GM12878 (cell line): ENCODE measurements around the gene MPDZ. TPM values are rescaled to one million over a fixed set of nuclear protein-coding genes. Genes with fewer than 3 reads are reported as not detected.

ENCODE experiments used
- ATAC-seq: fragments of 200-7000 bp; cut with Tn5 transposase; 3 replicates; pipeline ENCODE4 v1.9.1; 2020; ENCODE audit warnings: mild to moderate bottlenecking, moderate library complexity
- BruUV-seq: library from RNA; stranded (reverse); fragments of 400-500 nt; replicated peaks from 2 replicates; lab custom pipeline; 2021; lab: Mats Ljungman, UMichigan
- CTCF ChIA-PET: fragments of 300-600 bp; sonication (Branson Sonifier 250); formaldehyde crosslinking; extraction: SDS; loops from one replicate; lab custom pipeline; 2021; ENCODE audit warnings: inconsistent platforms; lab: Yijun Ruan, JAX
- POLR2A ChIA-PET: fragments of 350-600 bp; formaldehyde crosslinking; extraction: SDS; loops from one replicate; lab custom pipeline; 2021; ENCODE audit warnings: inconsistent platforms; lab: Charles Lee
- RAD21 ChIA-PET: fragments of 300-600 bp; sonication (Branson Sonifier 250); formaldehyde crosslinking; loops from one replicate; lab custom pipeline; 2023; ENCODE audit warnings: antibody characterized with exemption; ENCODE audit not compliant: unreplicated experiment; lab: Charles Lee
- SMC1A ChIA-PET: fragments of 300-600 bp; sonication (Branson Sonifier 250); formaldehyde crosslinking; loops from one replicate; lab custom pipeline; 2023; ENCODE audit not compliant: unreplicated experiment, uncharacterized antibody; lab: Charles Lee
- DNase-seq: peaks from one replicate; pipeline ENCODE4 v3.0.0-alpha.2; 2011; ENCODE audit warnings: low read depth, low spot score
- FAIRE-seq: peaks from 3 replicates; lab custom pipeline; 2011; peaks lifted over from hg19 to GRCh38; lab: Jason Lieb, UNC
- H2AFZ ChIP-seq: 2 replicates; pipeline ENCODE4 v1.6.0; 2011; ENCODE audit warnings: low read depth, low read length, control low read depth; ENCODE audit not compliant: control insufficient read depth
- H3K27ac ChIP-seq: 2 replicates; pipeline ENCODE4 v1.5.1; 2011; ENCODE audit warnings: control low read depth; ENCODE audit not compliant: control insufficient read depth, insufficient read depth
- H3K27me3 ChIP-seq, 2 experiments: replicated peaks in 1 of 2; 2 replicates each; pipeline versions ENCODE4 v1.6.0 to v1.6.1; 2011; ENCODE audit warnings: low read length in 1 of 2; ENCODE audit not compliant: control insufficient read depth in 2 of 2, insufficient read depth in 2 of 2
- H3K36me3 ChIP-seq, 2 experiments: 2 replicates each; pipeline ENCODE4 v1.5.1; 2011; ENCODE audit warnings: low read length in 1 of 2; ENCODE audit not compliant: control insufficient read depth in 2 of 2, insufficient read depth in 2 of 2
- H3K4me1 ChIP-seq: 2 replicates; pipeline ENCODE4 v1.6.1; 2011; ENCODE audit warnings: mild to moderate bottlenecking, low read length, moderate library complexity, mixed read lengths; ENCODE audit not compliant: control insufficient read depth, insufficient read depth
- H3K4me2 ChIP-seq: 2 replicates; pipeline ENCODE4 v1.6.0; 2011; ENCODE audit warnings: control low read depth; ENCODE audit not compliant: control insufficient read depth, insufficient read depth
- H3K4me3 ChIP-seq: fragments of 200-600 bp; sonication (generic); 2 replicates; pipeline ENCODE4 v1.5.1; 2016
- H3K79me2 ChIP-seq: 2 replicates; pipeline ENCODE4 v1.6.0; 2011; ENCODE audit warnings: low read length; ENCODE audit not compliant: control insufficient read depth, insufficient read depth
- H3K9ac ChIP-seq: 2 replicates; pipeline ENCODE4 v1.8.0; 2011; ENCODE audit warnings: low read length, control low read depth, mixed read lengths; ENCODE audit not compliant: control insufficient read depth, insufficient read depth
- H3K9me3 ChIP-seq: replicated peaks from 3 replicates; pipeline ENCODE4 v1.5.1; 2011; ENCODE audit warnings: mild to moderate bottlenecking, low read length; ENCODE audit not compliant: control insufficient read depth, insufficient read depth
- H4K20me1 ChIP-seq: 2 replicates; pipeline ENCODE4 v1.6.0; 2011; ENCODE audit not compliant: control insufficient read depth, insufficient read depth
- CBFB ChIP-seq: IDR thresholded peaks from 2 replicates; pipeline ENCODE4 v1.6.1; 2016; ENCODE audit warnings: antibody characterized with exemption, low read depth
- CREM ChIP-seq: IDR thresholded peaks from 2 replicates; pipeline ENCODE4 v1.6.1; 2014; ENCODE audit warnings: antibody characterized with exemption, low read depth
- HSF1 ChIP-seq: fragments of 150-350 bp; IDR thresholded peaks from 2 replicates; pipeline ENCODE4 v1.6.1; 2014; ENCODE audit warnings: mild to moderate bottlenecking, low read depth, low read length
- RAD21 ChIP-seq: IDR thresholded peaks from 2 replicates; pipeline ENCODE4 v1.6.1; 2011; ENCODE audit warnings: mild to moderate bottlenecking, low read depth, low read length, moderate library complexity; ENCODE audit not compliant: insufficient read depth
- SMC3 ChIP-seq: IDR thresholded peaks from 2 replicates; pipeline ENCODE4 v1.6.1; 2011; ENCODE audit warnings: low read length, improper control_type of control experiment, borderline replicate concordance
- SUPT20H ChIP-seq: IDR thresholded peaks from 2 replicates; pipeline ENCODE4 v1.6.1; 2011; ENCODE audit warnings: low read depth, mild to moderate bottlenecking, low read length, moderate library complexity, borderline replicate concordance; ENCODE audit not compliant: control insufficient read depth
- WRNIP1 ChIP-seq: IDR thresholded peaks from 2 replicates; pipeline ENCODE4 v1.6.1; 2011; ENCODE audit warnings: low read depth, low read length, improper control_type of control experiment, borderline replicate concordance
- WGBS: methylation state at CpG from one replicate; pipeline ENCODE4 v1.1.6; 2016; ENCODE audit warnings: low lambda C conversion rate; ENCODE audit not compliant: insufficient replicate concordance, insufficient coverage; ENCODE audit errors: missing lambda C conversion rate; 5-methylcytosine and 5-hydroxymethylcytosine counted together
- in situ Hi-C: fragments of 300-500 bp; cut with MboI; formaldehyde crosslinking; loops from 9 replicates; pipeline ENCODE4 v1.14.3; 2018; ENCODE audit warnings: mixed read lengths
- intact Hi-C: fragments of 100-400 bp; cut with micrococcal nuclease; formaldehyde crosslinking; loops from one replicate; pipeline ENCODE4 v1.14.2; 2022; ENCODE audit not compliant: unreplicated experiment
- polyA plus RNA-seq, 11 experiments: library from polyadenylated mRNA; depleted of rRNA in 4 of 11; unstranded in 6 of 11; stranded (reverse) in 5 of 11; fragments of >200 nt; fragmentation: Nextera tagmentation in 4 of 11; fragmentation: Illumina TruSeq in 1 of 11; extraction: Ambion mirVana in 4 of 11; extraction: Trizol in 1 of 11; gene quantifications; 1 replicate in 1 of 11; 2 replicates in 10 of 11; pipeline versions ENCODE4 v1.2.1 to v1.2.3, GENCODE V29; 2011 to 2016; ENCODE audit warnings: inconsistent platforms in 2 of 11, missing spikeins in 2 of 11, low read depth in 1 of 11
- total RNA-seq, 4 experiments: library from RNA; depleted of rRNA in 3 of 4; stranded (reverse); fragments of >200 nt in 3 of 4; fragmentation: Illumina TruSeq in 1 of 4; extraction: Trizol in 1 of 4; gene quantifications; 2 replicates each; pipeline versions ENCODE4 v1.2.1 to v1.2.3, GENCODE V29; 2013 to 2021
- TF ChIP-seq, protein P1 (sequence below), 3 experiments: IDR thresholded peaks in 2 of 3; conservative IDR thresholded peaks in 1 of 3; 2 replicates each; pipeline ENCODE4 v1.5.1; 2011; ENCODE audit warnings: low read depth in 3 of 3, low read length in 3 of 3, mild to moderate bottlenecking in 3 of 3, control low read depth in 2 of 3, moderate library complexity in 2 of 3, inconsistent platforms in 1 of 3, mixed read lengths in 1 of 3; ENCODE audit not compliant: control insufficient read depth in 2 of 3, insufficient read depth in 1 of 3; ENCODE audit errors: extremely low read depth in 1 of 3

MPDZ gene
- total and polyA plus RNA-seq, 10 of the 15 experiments (the other 5 are each of a cell fraction or from before 2014, with no cell fraction given): 0.36 TPM; not detected in 9

- DNase-seq (no peak), ATAC-seq (peak; percentile 77), FAIRE-seq (no peak)
- Histone ChIP-seq H2AFZ (no peak overlapping the region), H3K79me2 (no peaks in the 10 kb centered on the region), H3K4me1 (no peaks in the 10 kb centered on the region), H3K27me3 (no peaks in the 10 kb centered on the region), H4K20me1 (no peaks in the 10 kb centered on the region), H3K9ac (no peak overlapping the region), H3K4me3 (no peak overlapping the region), H3K9me3 (no peaks in the 10 kb centered on the region), H3K36me3 (no peaks in the 10 kb centered on the region), H3K27ac (no peak overlapping the region), H3K4me2 (no peak overlapping the region)
- intact Hi-C loops (loop anchor here (2.0 to 10.0 kb wide), 5 partner anchors 54 to 454 kb away; no protein-coding TSS in a partner anchor), in situ Hi-C loops (loop anchor here (5.0 kb wide), 1 partner anchor 367 kb away; no protein-coding TSS in a partner anchor)
- ChIA-PET CTCF (interaction anchor here (0.7 to 6.1 kb wide), 18 partner anchors 9 to 378 kb away, joined by 3 to 72 read pairs (median 7); no protein-coding TSS in a partner anchor), RAD21 (interaction anchor here (0.6 to 3.2 kb wide), 6 partner anchors 9 to 369 kb away, joined by 3 to 21 read pairs (median 4); no protein-coding TSS in a partner anchor), POLR2A (no interaction called here), SMC1A (interaction anchor here (0.6 to 2.6 kb wide), 10 partner anchors 10 to 1814 kb away, joined by 3 to 9 read pairs (median 4); no protein-coding TSS in a partner anchor)
- no peak for TF ChIP-seq CREM
- TF ChIP-seq WRNIP1: no peak
- no peak for TF ChIP-seq CBFB
- TF ChIP-seq RAD21: peak; percentile 58
- TF ChIP-seq, protein P1, sequence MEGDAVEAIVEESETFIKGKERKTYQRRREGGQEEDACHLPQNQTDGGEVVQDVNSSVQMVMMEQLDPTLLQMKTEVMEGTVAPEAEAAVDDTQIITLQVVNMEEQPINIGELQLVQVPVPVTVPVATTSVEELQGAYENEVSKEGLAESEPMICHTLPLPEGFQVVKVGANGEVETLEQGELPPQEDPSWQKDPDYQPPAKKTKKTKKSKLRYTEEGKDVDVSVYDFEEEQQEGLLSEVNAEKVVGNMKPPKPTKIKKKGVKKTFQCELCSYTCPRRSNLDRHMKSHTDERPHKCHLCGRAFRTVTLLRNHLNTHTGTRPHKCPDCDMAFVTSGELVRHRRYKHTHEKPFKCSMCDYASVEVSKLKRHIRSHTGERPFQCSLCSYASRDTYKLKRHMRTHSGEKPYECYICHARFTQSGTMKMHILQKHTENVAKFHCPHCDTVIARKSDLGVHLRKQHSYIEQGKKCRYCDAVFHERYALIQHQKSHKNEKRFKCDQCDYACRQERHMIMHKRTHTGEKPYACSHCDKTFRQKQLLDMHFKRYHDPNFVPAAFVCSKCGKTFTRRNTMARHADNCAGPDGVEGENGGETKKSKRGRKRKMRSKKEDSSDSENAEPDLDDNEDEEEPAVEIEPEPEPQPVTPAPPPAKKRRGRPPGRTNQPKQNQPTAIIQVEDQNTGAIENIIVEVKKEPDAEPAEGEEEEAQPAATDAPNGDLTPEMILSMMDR (IDR thresholded peaks at IDR 0.05 in 2 of 3, conservative IDR thresholded peaks at IDR 0.05 in 1 of 3; ENCODE audit: control insufficient read depth in 2 of 3, extremely low read depth in 1 of 3, insufficient read depth in 1 of 3, low read depth in 3 of 3, low read length in 3 of 3): peak; percentile 46 to 74 (median 62)
- TF ChIP-seq SUPT20H: no peak
- TF ChIP-seq SMC3: peak; percentile 51
- TF ChIP-seq HSF1: no peak
- BruUV-seq: no TSS peak
- WGBS: 20% methylated on average over 10 of the region's 10 CpGs
Observed at GRCh38 chr9:13088720-13089427, 190.6 kb downstream of the MPDZ start.
